Neural cell (in vitro differentiated cells): ENCODE measurements around the gene RRP1. TPM values are rescaled to one million over a fixed set of nuclear protein-coding genes. Genes with fewer than 3 reads are reported as not detected.

Experiments
- H2AFZ ChIP-seq: fragments of 200-600, 300-800 bp; sonication (generic), shearing (Covaris generic); 2 replicates; pipeline ENCODE4 v1.6.0; 2014; ENCODE audit warnings: low read depth, mild to moderate bottlenecking, antibody characterized with exemption, low read length, moderate library complexity
- H3F3A ChIP-seq: fragments of 200-600 bp; shearing (Covaris generic); 2 replicates; pipeline ENCODE4 v1.6.1; 2016; ENCODE audit warnings: mild to moderate bottlenecking, moderate library complexity, mixed read lengths, antibody characterized with exemption, low read length; ENCODE audit not compliant: insufficient read depth, poor library complexity, severe bottlenecking
- H3K27ac ChIP-seq: fragments of 200-600, 300-800 bp; sonication (generic), shearing (Covaris generic); 2 replicates; pipeline ENCODE4 v1.5.1; 2014; ENCODE audit warnings: mild to moderate bottlenecking, low read length, moderate library complexity
- H3K27me3 ChIP-seq: fragments of 300-800, 200-600 bp; sonication (generic), shearing (Covaris generic); 2 replicates; pipeline ENCODE4 v1.6.0; 2014; ENCODE audit warnings: mild to moderate bottlenecking, low read depth, low read length, moderate library complexity; ENCODE audit not compliant: insufficient read depth
- H3K36me3 ChIP-seq: fragments of 300-800, 200-600 bp; sonication (generic), shearing (Covaris generic); 2 replicates; pipeline ENCODE4 v1.5.1; 2014; ENCODE audit warnings: mild to moderate bottlenecking, antibody characterized with exemption, low read length, moderate library complexity; ENCODE audit not compliant: insufficient read depth
- H3K4me2 ChIP-seq: fragments of 300-800, 200-600 bp; sonication (generic), shearing (Covaris generic); 2 replicates; pipeline ENCODE4 v1.6.0; 2014; ENCODE audit warnings: mild to moderate bottlenecking, low read length
- H3K4me3 ChIP-seq: fragments of 300-800, 200-600 bp; sonication (generic), shearing (Covaris generic); 2 replicates; pipeline ENCODE4 v1.5.1; 2014; ENCODE audit warnings: mild to moderate bottlenecking, low read length, moderate library complexity
- H3K79me2 ChIP-seq: fragments of 200-600 bp; shearing (Covaris generic); replicated peaks from 2 replicates; pipeline ENCODE4 v1.6.0; 2014; ENCODE audit warnings: mild to moderate bottlenecking, low read length, moderate library complexity; ENCODE audit not compliant: insufficient read depth
- H3K9ac ChIP-seq: fragments of 300-800, 200-600 bp; sonication (generic), shearing (Covaris generic); 2 replicates; pipeline ENCODE4 v1.6.1; 2016; ENCODE audit warnings: mild to moderate bottlenecking, low read length, mixed read lengths
- H3K9me2 ChIP-seq: fragments of 200-600 bp; shearing (Covaris generic); 2 replicates; pipeline ENCODE4 v1.6.1; 2016; ENCODE audit warnings: mild to moderate bottlenecking, low read length, mixed read lengths; ENCODE audit not compliant: insufficient read depth
- H3K9me3 ChIP-seq: fragments of 200-600, 300-800 bp; sonication (generic), shearing (Covaris generic); 2 replicates; pipeline ENCODE4 v1.6.1; 2016; ENCODE audit warnings: mild to moderate bottlenecking, mixed run types, low read length, moderate library complexity, mixed read lengths
- H4K20me1 ChIP-seq: fragments of 200-600 bp; shearing (Covaris generic); 2 replicates; pipeline ENCODE4 v1.6.1; 2016; ENCODE audit warnings: mild to moderate bottlenecking, mixed run types; ENCODE audit not compliant: insufficient read depth
- EP300 ChIP-seq: fragments of 450-650 bp; conservative IDR thresholded peaks from 2 replicates; pipeline ENCODE4 v1.6.1; 2014; ENCODE audit warnings: antibody characterized with exemption, mild to moderate bottlenecking, moderate library complexity; ENCODE audit not compliant: poor library complexity, severe bottlenecking
- EZH2 ChIP-seq: fragments of 200-600, 300-800 bp; shearing (Covaris generic), sonication (generic); IDR thresholded peaks from 2 replicates; pipeline ENCODE4 v1.6.1; 2014; ENCODE audit warnings: antibody characterized with exemption, low read length, borderline replicate concordance, mild to moderate bottlenecking; ENCODE audit not compliant: insufficient read depth, poor library complexity, severe bottlenecking
- MXI1 ChIP-seq: fragments of 450-650 bp; conservative IDR thresholded peaks from 2 replicates; pipeline ENCODE4 v1.6.1; 2014; ENCODE audit warnings: antibody characterized with exemption, mild to moderate bottlenecking; ENCODE audit not compliant: poor library complexity, severe bottlenecking
- POLR2AphosphoS5 ChIP-seq: IDR thresholded peaks from 2 replicates; pipeline ENCODE4 v1.6.1; 2012
- RAD21 ChIP-seq: fragments of 450-650 bp; conservative IDR thresholded peaks from 2 replicates; pipeline ENCODE4 v1.6.1; 2014; ENCODE audit warnings: antibody characterized with exemption, mild to moderate bottlenecking, moderate library complexity
- SMC3 ChIP-seq: fragments of 450-650 bp; conservative IDR thresholded peaks from 2 replicates; pipeline ENCODE4 v1.6.1; 2014; ENCODE audit warnings: antibody characterized with exemption, mild to moderate bottlenecking, moderate library complexity; ENCODE audit not compliant: poor library complexity
- TAF1 ChIP-seq: IDR thresholded peaks from 2 replicates; pipeline ENCODE4 v1.6.1; 2012; ENCODE audit warnings: low read depth
- polyA plus RNA-seq: library from polyadenylated mRNA; depleted of rRNA; stranded (reverse); fragments of >200 nt; gene quantifications from 2 replicates; pipeline ENCODE4 v1.2.3, GENCODE V29; 2014
- TF ChIP-seq, protein P1 (sequence below): fragments of 450-650 bp; IDR thresholded peaks from 2 replicates; pipeline ENCODE4 v1.5.1; 2014; ENCODE audit warnings: antibody characterized with exemption, mild to moderate bottlenecking, moderate library complexity; ENCODE audit not compliant: poor library complexity, severe bottlenecking
- TF ChIP-seq, protein P2 (sequence below): IDR thresholded peaks from 2 replicates; pipeline ENCODE4 v1.6.1; 2012; ENCODE audit warnings: borderline replicate concordance

The RRP1 gene
- polyA plus RNA-seq, 1 donor from 2014 or later: 35.8 TPM

DNA sequence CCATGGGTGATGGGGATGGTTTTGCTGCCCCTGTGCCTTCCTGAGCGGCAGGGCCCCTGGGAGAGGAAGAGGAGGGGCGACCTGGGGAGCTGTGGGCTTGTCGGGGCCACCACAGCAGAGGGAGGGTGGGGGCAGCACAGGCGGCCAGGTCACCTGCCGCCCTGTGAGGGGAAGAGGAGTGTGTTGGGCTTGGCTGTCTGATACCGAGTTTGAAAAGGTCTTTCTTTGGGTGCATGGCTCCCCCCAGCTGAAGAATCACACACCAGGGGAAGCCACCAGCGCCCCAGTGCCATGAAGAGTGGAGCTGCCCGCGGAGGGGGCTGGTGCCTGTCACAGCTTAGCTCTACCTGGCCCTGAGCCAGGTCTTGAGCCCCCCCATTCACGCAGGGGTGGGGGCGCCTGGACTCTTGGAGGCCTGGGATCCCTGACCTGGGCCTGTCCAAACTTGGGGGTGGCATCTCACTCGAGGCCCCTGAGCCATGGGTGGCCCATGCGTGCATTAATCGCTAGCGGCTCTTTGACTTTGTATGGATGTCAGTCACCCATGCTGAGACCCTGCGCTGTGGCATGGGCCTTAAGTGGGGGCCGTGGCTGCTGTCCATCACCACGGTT lies 39.6 kb upstream of the RRP1 start:
- no peaks in the 10 kb centered on the region for H4K20me1 ChIP-seq
- no peak overlapping the region for H2AFZ ChIP-seq
- H3K9ac ChIP-seq: no peak overlapping the region
- H3K27ac ChIP-seq: no peak overlapping the region
- H3K36me3 ChIP-seq: no peaks in the 10 kb centered on the region
- H3K4me3 ChIP-seq: no peak overlapping the region
- H3K4me2 ChIP-seq: no peak overlapping the region
- TF ChIP-seq POLR2AphosphoS5: no peak
- no peak for TF ChIP-seq SMC3
- TF ChIP-seq, protein P1, sequence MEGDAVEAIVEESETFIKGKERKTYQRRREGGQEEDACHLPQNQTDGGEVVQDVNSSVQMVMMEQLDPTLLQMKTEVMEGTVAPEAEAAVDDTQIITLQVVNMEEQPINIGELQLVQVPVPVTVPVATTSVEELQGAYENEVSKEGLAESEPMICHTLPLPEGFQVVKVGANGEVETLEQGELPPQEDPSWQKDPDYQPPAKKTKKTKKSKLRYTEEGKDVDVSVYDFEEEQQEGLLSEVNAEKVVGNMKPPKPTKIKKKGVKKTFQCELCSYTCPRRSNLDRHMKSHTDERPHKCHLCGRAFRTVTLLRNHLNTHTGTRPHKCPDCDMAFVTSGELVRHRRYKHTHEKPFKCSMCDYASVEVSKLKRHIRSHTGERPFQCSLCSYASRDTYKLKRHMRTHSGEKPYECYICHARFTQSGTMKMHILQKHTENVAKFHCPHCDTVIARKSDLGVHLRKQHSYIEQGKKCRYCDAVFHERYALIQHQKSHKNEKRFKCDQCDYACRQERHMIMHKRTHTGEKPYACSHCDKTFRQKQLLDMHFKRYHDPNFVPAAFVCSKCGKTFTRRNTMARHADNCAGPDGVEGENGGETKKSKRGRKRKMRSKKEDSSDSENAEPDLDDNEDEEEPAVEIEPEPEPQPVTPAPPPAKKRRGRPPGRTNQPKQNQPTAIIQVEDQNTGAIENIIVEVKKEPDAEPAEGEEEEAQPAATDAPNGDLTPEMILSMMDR: no peak
- TF ChIP-seq EP300: no peak
- no peak for TF ChIP-seq TAF1
- TF ChIP-seq EZH2: no peak
- TF ChIP-seq RAD21: no peak
- TF ChIP-seq, protein P2, sequence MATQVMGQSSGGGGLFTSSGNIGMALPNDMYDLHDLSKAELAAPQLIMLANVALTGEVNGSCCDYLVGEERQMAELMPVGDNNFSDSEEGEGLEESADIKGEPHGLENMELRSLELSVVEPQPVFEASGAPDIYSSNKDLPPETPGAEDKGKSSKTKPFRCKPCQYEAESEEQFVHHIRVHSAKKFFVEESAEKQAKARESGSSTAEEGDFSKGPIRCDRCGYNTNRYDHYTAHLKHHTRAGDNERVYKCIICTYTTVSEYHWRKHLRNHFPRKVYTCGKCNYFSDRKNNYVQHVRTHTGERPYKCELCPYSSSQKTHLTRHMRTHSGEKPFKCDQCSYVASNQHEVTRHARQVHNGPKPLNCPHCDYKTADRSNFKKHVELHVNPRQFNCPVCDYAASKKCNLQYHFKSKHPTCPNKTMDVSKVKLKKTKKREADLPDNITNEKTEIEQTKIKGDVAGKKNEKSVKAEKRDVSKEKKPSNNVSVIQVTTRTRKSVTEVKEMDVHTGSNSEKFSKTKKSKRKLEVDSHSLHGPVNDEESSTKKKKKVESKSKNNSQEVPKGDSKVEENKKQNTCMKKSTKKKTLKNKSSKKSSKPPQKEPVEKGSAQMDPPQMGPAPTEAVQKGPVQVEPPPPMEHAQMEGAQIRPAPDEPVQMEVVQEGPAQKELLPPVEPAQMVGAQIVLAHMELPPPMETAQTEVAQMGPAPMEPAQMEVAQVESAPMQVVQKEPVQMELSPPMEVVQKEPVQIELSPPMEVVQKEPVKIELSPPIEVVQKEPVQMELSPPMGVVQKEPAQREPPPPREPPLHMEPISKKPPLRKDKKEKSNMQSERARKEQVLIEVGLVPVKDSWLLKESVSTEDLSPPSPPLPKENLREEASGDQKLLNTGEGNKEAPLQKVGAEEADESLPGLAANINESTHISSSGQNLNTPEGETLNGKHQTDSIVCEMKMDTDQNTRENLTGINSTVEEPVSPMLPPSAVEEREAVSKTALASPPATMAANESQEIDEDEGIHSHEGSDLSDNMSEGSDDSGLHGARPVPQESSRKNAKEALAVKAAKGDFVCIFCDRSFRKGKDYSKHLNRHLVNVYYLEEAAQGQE: no peak
- TF ChIP-seq MXI1: no peak
- no peaks in the 10 kb centered on the region for H3K9me3 ChIP-seq
- no peaks in the 10 kb centered on the region for H3F3A ChIP-seq
- no peaks in the 10 kb centered on the region for H3K79me2 ChIP-seq
- no peaks in the 10 kb centered on the region for H3K27me3 ChIP-seq
- no peaks in the 10 kb centered on the region for H3K9me2 ChIP-seq

DNA sequence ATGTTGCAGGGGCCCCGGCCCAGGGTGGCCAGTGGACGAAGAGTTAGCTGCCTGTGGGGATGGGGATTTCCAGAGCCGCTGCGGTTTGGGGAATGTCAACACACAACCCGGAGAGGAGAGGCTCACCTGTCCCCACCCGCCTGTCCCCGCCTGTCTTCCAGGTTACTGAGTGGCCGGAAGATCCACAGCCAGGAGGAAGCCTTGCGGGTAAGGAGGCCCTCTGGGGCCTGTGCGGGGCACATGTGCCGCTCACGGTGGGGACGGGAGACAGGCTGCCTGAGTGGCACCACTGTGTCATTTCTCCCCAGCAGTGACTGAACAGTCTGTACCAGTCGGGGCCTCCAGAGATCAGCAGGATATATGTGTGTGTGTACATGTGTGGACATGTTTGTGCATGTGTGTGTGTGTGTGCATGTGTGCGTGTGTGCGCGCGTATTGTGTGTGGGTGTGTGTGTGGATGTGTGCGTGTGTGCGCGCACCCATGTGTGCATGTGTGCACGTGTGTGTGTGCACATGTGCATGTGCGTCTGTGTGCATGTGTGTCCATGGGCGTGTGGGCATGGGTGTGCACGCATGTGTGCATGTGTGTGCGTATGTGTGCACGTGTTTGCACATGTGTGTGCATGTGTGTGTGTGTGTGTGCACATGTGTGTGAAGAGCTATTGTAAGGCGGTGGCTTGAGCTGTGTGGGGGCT lies 38.9 kb upstream of the RRP1 start:
- no peaks in the 10 kb centered on the region for H3K36me3 ChIP-seq
- no peak overlapping the region for H3K27ac ChIP-seq
- TF ChIP-seq POLR2AphosphoS5: no peak
- TF ChIP-seq EP300: no peak
- no peak for TF ChIP-seq MXI1
- no peak for TF ChIP-seq TAF1

More for the DNA sequence above, 38.9 kb upstream of the RRP1 start:
- H3K9me3 ChIP-seq: no peaks in the 10 kb centered on the region
- H4K20me1 ChIP-seq: no peaks in the 10 kb centered on the region
- no peaks in the 10 kb centered on the region for H3K79me2 ChIP-seq
- no peak overlapping the region for H3K4me3 ChIP-seq
- no peaks in the 10 kb centered on the region for H3K27me3 ChIP-seq
- no peak overlapping the region for H3K4me2 ChIP-seq
- H3K9me2 ChIP-seq: no peaks in the 10 kb centered on the region
- H2AFZ ChIP-seq: no peak overlapping the region
- no peaks in the 10 kb centered on the region for H3F3A ChIP-seq
- H3K9ac ChIP-seq: no peak overlapping the region
